GM23338 (cell line): Measurements from ENCODE around the gene ANO10. TPM values are rescaled to one million over a fixed set of nuclear protein-coding genes. Genes with fewer than 3 reads are reported as not detected.

Source experiments
- ATAC-seq: fragments of 200-7000 bp; cut with Tn5 transposase; 3 replicates; pipeline ENCODE4 v1.9.1; 2020
- DNase-seq: peaks from one replicate; pipeline ENCODE4 v3.0.0-alpha.2; 2015; ENCODE audit warnings: low spot score
- H2AFZ ChIP-seq: fragments of 200-600 bp; sonication (generic); 2 replicates; pipeline ENCODE4 v1.8.0; 2016; ENCODE audit warnings: antibody characterized with exemption, mild to moderate bottlenecking, moderate library complexity
- H3F3A ChIP-seq: fragments of 200-600 bp; sonication (generic); replicated peaks from 2 replicates; pipeline ENCODE4 v1.8.0; 2017; ENCODE audit warnings: antibody characterized with exemption, mixed run types, low read depth
- H3K27ac ChIP-seq: fragments of 200-600 bp; sonication (generic); 2 replicates; pipeline ENCODE4 v1.6.1; 2016; ENCODE audit warnings: low read depth
- H3K27me3 ChIP-seq: fragments of 200-600 bp; sonication (generic); 2 replicates; pipeline ENCODE4 v1.8.0; 2016; ENCODE audit warnings: mild to moderate bottlenecking, mixed run types, moderate library complexity; ENCODE audit not compliant: insufficient read depth
- H3K36me3 ChIP-seq: fragments of 200-600 bp; sonication (generic); 2 replicates; pipeline ENCODE4 v1.8.0; 2016; ENCODE audit warnings: mild to moderate bottlenecking; ENCODE audit not compliant: insufficient read depth
- H3K4me1 ChIP-seq: fragments of 200-600 bp; sonication (generic); 2 replicates; pipeline ENCODE4 v1.8.0; 2016; ENCODE audit warnings: mild to moderate bottlenecking, moderate library complexity; ENCODE audit not compliant: insufficient read depth
- H3K4me2 ChIP-seq: fragments of 200-600 bp; sonication (generic); 2 replicates; pipeline ENCODE4 v1.7.1; 2017; ENCODE audit warnings: mixed run types
- H3K4me3 ChIP-seq: fragments of 200-600 bp; sonication (generic); 2 replicates; pipeline ENCODE4 v1.6.1; 2016; ENCODE audit warnings: mixed run types
- H3K79me2 ChIP-seq: fragments of 200-600 bp; sonication (generic); replicated peaks from 2 replicates; pipeline ENCODE4 v1.8.0; 2017; ENCODE audit warnings: mild to moderate bottlenecking; ENCODE audit not compliant: insufficient read depth
- H3K9me2 ChIP-seq: fragments of 200-600 bp; sonication (generic); 2 replicates; pipeline ENCODE4 v1.8.0; 2017; ENCODE audit not compliant: insufficient read depth
- H4K20me1 ChIP-seq: fragments of 200-600 bp; sonication (generic); replicated peaks from 2 replicates; pipeline ENCODE4 v1.8.0; 2017; ENCODE audit warnings: mild to moderate bottlenecking; ENCODE audit not compliant: insufficient read depth
- H3K27ac Mint-ChIP-seq: 2 replicates; pipeline ENCODE4 v1.8.0; 2020; ENCODE audit warnings: inconsistent platforms, mild to moderate bottlenecking, moderate library complexity, mixed read lengths
- H3K27me3 Mint-ChIP-seq: 3 replicates; pipeline ENCODE4 v1.8.0; 2022; ENCODE audit warnings: low read depth, mild to moderate bottlenecking, moderate library complexity, mixed read lengths, inconsistent platforms; ENCODE audit not compliant: insufficient read depth, poor library complexity
- H3K36me3 Mint-ChIP-seq: 3 replicates; pipeline ENCODE4 v1.8.0; 2021; ENCODE audit warnings: low read depth, mild to moderate bottlenecking, inconsistent platforms, moderate library complexity, mixed read lengths
- H3K4me1 Mint-ChIP-seq: 3 replicates; pipeline ENCODE4 v1.8.0; 2020; ENCODE audit warnings: mild to moderate bottlenecking, inconsistent platforms, mixed read lengths
- H3K4me3 Mint-ChIP-seq: 3 replicates; pipeline ENCODE4 v1.8.0; 2021; ENCODE audit warnings: moderate library complexity, mild to moderate bottlenecking, inconsistent platforms, mixed read lengths
- H3K9me3 Mint-ChIP-seq: 3 replicates; pipeline ENCODE4 v1.8.0; 2020; ENCODE audit warnings: moderate library complexity, mild to moderate bottlenecking, inconsistent platforms, mixed read lengths
- CREB1 ChIP-seq: fragments of 250-450 bp; sonication (Bioruptor Pico); IDR thresholded peaks from 2 replicates; pipeline ENCODE4 v1.5.0; 2020; ENCODE audit warnings: low read depth, mild to moderate bottlenecking, moderate library complexity
- EZH2 ChIP-seq: fragments of 200-600 bp; sonication (generic); IDR thresholded peaks from one replicate; pipeline ENCODE4 v1.8.0; 2017; ENCODE audit warnings: antibody characterized with exemption, mild to moderate bottlenecking, low read depth; ENCODE audit not compliant: unreplicated experiment
- EZH2phosphoT487 ChIP-seq: fragments of 200-600 bp; sonication (generic); IDR thresholded peaks from one replicate; pipeline ENCODE4 v1.8.1; 2018; ENCODE audit warnings: antibody characterized with exemption; ENCODE audit not compliant: unreplicated experiment
- JUNB ChIP-seq: IDR thresholded peaks from one replicate; pipeline ENCODE4 v1.6.1; 2016; ENCODE audit warnings: antibody characterized with exemption; ENCODE audit not compliant: unreplicated experiment
- NANOG ChIP-seq: IDR thresholded peaks from 2 replicates; pipeline ENCODE4 v1.6.1; 2016; ENCODE audit warnings: antibody characterized with exemption, borderline replicate concordance
- POLR2AphosphoS5 ChIP-seq: IDR thresholded peaks from 2 replicates; pipeline ENCODE4 v1.6.1; 2016; ENCODE audit warnings: antibody characterized with exemption, low read depth
- REST ChIP-seq: IDR thresholded peaks from one replicate; pipeline ENCODE4 v1.6.1; 2018; ENCODE audit warnings: antibody characterized with exemption; ENCODE audit not compliant: unreplicated experiment
- STAT1 ChIP-seq: IDR thresholded peaks from one replicate; pipeline ENCODE4 v1.6.1; 2016; ENCODE audit warnings: antibody characterized with exemption; ENCODE audit not compliant: unreplicated experiment
- ZNF114 ChIP-seq: fragments of 250-450 bp; sonication (Bioruptor Pico); IDR thresholded peaks from 2 replicates; pipeline ENCODE4 v1.5.0; 2020; ENCODE audit warnings: mild to moderate bottlenecking, moderate library complexity
- ZNF331 ChIP-seq: fragments of 250-450 bp; sonication (Bioruptor Pico); IDR thresholded peaks from 2 replicates; pipeline ENCODE4 v1.5.0; 2020; ENCODE audit warnings: low read depth, mild to moderate bottlenecking, moderate library complexity
- polyA plus RNA-seq: library from polyadenylated mRNA; unstranded; fragments of >200 nt; fragmentation: Nextera tagmentation; extraction: Ambion mirVana; gene quantifications from 2 replicates; pipeline ENCODE4 v1.2.1, GENCODE V29; 2016
- total RNA-seq: library from RNA; depleted of rRNA; stranded (reverse); fragments of >200 nt; shearing (Covaris generic); gene quantifications from 2 replicates; pipeline ENCODE4 v1.2.3, GENCODE V29; 2014
- TF ChIP-seq, protein P1 (sequence below): fragments of 250-450 bp; sonication (Bioruptor Pico); IDR thresholded peaks from 2 replicates; pipeline ENCODE4 v1.5.0; 2020; ENCODE audit warnings: mild to moderate bottlenecking, moderate library complexity
- TF ChIP-seq, protein P2 (sequence below), 2 experiments: fragments of 200-600 bp in 1 of 2; sonication (generic) in 1 of 2; conservative IDR thresholded peaks; 2 replicates each; pipeline versions ENCODE4 v1.5.1 to v1.6.1; 2016 to 2017; ENCODE audit warnings: antibody characterized with exemption in 2 of 2, low read depth in 2 of 2, mild to moderate bottlenecking in 2 of 2, moderate library complexity in 1 of 2
- TF ChIP-seq, protein P3 (sequence below): IDR thresholded peaks from 2 replicates; pipeline ENCODE4 v1.6.1; 2016; ENCODE audit warnings: antibody characterized with exemption

ANO10 gene
- total and polyA plus RNA-seq, 2 experiments from 2014 or later: 29.2 to 48.1 TPM

DNA sequence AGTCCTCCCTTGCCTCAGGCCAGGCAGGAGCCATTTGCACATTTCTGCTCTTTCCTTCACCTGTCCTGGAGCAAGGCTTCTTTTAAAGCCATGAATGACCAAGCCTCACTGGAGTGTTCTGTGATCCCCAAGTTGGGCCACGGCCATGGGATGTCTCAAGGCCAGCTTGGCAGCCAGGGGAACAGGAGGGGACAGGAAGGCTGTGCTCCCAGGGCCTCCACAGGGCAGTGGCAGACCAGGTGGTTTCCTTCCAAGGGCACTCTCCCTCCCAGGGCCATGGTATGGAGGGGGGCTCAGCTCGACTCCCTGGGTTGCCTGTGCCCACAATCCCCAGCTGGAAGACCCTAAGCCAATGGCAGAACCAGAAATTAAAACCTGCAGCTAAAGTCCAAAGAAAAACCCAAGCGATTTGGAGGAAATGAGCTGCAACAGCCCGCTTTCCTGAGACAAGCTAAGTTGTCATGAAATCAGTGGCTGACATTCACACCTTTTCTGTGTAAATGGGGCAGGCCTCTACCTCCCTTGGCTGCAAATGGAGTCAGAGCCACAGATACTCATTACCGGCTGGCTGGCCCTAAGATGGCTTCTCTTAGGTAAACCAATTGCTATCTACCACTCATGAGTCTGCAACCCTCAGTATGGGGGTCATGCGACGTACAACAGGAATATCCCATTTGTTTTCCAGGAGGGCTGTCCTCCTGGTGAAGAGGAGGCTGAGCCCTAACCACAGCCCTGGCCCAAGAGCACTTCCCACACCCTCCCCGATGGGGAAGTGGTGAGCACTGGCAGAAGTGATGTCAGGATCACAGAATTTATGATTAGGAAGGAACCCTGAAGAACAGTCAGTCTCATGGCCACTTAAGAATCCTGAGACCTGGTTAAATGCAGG lies 252.2 kb downstream of the ANO10 start:
- Mint-ChIP-seq H3K4me3 (no peak overlapping the region), H3K9me3 (no peaks in the 10 kb centered on the region), H3K27ac (no peak overlapping the region), H3K4me1 (peaks cover 28% of the 10 kb centered on the region), H3K27me3 (peaks cover 19% of the 10 kb centered on the region), H3K36me3 (peaks cover 11% of the 10 kb centered on the region; the same call in 2 of the 3 replicates)
- TF ChIP-seq, protein P1, sequence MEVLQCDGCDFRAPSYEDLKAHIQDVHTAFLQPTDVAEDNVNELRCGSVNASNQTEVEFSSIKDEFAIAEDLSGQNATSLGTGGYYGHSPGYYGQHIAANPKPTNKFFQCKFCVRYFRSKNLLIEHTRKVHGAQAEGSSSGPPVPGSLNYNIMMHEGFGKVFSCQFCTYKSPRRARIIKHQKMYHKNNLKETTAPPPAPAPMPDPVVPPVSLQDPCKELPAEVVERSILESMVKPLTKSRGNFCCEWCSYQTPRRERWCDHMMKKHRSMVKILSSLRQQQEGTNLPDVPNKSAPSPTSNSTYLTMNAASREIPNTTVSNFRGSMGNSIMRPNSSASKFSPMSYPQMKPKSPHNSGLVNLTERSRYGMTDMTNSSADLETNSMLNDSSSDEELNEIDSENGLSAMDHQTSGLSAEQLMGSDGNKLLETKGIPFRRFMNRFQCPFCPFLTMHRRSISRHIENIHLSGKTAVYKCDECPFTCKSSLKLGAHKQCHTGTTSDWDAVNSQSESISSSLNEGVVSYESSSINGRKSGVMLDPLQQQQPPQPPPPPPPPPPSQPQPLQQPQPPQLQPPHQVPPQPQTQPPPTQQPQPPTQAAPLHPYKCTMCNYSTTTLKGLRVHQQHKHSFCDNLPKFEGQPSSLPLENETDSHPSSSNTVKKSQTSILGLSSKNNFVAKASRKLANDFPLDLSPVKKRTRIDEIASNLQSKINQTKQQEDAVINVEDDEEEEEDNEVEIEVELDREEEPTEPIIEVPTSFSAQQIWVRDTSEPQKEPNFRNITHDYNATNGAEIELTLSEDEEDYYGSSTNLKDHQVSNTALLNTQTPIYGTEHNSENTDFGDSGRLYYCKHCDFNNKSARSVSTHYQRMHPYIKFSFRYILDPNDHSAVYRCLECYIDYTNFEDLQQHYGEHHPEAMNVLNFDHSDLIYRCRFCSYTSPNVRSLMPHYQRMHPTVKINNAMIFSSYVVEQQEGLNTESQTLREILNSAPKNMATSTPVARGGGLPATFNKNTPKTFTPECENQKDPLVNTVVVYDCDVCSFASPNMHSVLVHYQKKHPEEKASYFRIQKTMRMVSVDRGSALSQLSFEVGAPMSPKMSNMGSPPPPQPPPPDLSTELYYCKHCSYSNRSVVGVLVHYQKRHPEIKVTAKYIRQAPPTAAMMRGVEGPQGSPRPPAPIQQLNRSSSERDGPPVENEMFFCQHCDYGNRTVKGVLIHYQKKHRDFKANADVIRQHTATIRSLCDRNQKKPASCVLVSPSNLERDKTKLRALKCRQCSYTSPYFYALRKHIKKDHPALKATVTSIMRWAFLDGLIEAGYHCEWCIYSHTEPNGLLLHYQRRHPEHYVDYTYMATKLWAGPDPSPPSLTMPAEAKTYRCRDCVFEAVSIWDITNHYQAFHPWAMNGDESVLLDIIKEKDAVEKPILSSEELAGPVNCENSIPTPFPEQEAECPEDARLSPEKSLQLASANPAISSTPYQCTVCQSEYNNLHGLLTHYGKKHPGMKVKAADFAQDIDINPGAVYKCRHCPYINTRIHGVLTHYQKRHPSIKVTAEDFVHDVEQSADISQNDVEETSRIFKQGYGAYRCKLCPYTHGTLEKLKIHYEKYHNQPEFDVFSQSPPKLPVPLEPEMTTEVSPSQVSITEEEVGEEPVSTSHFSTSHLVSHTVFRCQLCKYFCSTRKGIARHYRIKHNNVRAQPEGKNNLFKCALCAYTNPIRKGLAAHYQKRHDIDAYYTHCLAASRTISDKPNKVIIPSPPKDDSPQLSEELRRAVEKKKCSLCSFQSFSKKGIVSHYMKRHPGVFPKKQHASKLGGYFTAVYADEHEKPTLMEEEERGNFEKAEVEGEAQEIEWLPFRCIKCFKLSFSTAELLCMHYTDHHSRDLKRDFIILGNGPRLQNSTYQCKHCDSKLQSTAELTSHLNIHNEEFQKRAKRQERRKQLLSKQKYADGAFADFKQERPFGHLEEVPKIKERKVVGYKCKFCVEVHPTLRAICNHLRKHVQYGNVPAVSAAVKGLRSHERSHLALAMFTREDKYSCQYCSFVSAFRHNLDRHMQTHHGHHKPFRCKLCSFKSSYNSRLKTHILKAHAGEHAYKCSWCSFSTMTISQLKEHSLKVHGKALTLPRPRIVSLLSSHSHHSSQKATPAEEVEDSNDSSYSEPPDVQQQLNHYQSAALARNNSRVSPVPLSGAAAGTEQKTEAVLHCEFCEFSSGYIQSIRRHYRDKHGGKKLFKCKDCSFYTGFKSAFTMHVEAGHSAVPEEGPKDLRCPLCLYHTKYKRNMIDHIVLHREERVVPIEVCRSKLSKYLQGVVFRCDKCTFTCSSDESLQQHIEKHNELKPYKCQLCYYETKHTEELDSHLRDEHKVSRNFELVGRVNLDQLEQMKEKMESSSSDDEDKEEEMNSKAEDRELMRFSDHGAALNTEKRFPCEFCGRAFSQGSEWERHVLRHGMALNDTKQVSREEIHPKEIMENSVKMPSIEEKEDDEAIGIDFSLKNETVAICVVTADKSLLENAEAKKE: no peak
- TF ChIP-seq STAT1 (no peak), CREB1 (CRISPR knock-in tag) (no peak), EZH2phosphoT487 (no peak), ZNF331 (CRISPR knock-in tag) (no peak), ZNF114 (no peak), REST (no peak), JUNB (no peak), POLR2AphosphoS5 (no peak), EZH2 (no peak), NANOG (no peak)
- TF ChIP-seq, protein P2, sequence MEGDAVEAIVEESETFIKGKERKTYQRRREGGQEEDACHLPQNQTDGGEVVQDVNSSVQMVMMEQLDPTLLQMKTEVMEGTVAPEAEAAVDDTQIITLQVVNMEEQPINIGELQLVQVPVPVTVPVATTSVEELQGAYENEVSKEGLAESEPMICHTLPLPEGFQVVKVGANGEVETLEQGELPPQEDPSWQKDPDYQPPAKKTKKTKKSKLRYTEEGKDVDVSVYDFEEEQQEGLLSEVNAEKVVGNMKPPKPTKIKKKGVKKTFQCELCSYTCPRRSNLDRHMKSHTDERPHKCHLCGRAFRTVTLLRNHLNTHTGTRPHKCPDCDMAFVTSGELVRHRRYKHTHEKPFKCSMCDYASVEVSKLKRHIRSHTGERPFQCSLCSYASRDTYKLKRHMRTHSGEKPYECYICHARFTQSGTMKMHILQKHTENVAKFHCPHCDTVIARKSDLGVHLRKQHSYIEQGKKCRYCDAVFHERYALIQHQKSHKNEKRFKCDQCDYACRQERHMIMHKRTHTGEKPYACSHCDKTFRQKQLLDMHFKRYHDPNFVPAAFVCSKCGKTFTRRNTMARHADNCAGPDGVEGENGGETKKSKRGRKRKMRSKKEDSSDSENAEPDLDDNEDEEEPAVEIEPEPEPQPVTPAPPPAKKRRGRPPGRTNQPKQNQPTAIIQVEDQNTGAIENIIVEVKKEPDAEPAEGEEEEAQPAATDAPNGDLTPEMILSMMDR (conservative IDR thresholded peaks at IDR 0.05; ENCODE audit: low read depth in 2 of 2): no peak
- TF ChIP-seq, protein P3, sequence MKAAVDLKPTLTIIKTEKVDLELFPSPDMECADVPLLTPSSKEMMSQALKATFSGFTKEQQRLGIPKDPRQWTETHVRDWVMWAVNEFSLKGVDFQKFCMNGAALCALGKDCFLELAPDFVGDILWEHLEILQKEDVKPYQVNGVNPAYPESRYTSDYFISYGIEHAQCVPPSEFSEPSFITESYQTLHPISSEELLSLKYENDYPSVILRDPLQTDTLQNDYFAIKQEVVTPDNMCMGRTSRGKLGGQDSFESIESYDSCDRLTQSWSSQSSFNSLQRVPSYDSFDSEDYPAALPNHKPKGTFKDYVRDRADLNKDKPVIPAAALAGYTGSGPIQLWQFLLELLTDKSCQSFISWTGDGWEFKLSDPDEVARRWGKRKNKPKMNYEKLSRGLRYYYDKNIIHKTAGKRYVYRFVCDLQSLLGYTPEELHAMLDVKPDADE: no peak
- H3K27me3 ChIP-seq: no peaks in the 10 kb centered on the region
- H3K36me3 ChIP-seq: no peaks in the 10 kb centered on the region
- no peak overlapping the region for H3K4me2 ChIP-seq
- H3K27ac ChIP-seq: no peak overlapping the region
- ATAC-seq: no peak
- H3F3A ChIP-seq: no peaks in the 10 kb centered on the region; the same call in 1 of the 2 replicates
- H4K20me1 ChIP-seq: no peaks in the 10 kb centered on the region
- H2AFZ ChIP-seq: no peak overlapping the region
- H3K9me2 ChIP-seq: no peaks in the 10 kb centered on the region; the same call in 1 of the 2 replicates
- peaks cover 17% of the 10 kb centered on the region for H3K4me1 ChIP-seq
- no peak for DNase-seq
- no peak overlapping the region for H3K4me3 ChIP-seq
- H3K79me2 ChIP-seq: no peaks in the 10 kb centered on the region
